Amygdala (tissue), 56 donors: ENCODE measurements around the gene STC2.
A peak's percentile ranks its signal among the peaks of the same experiment; 100 is the strongest.

Experiments
- DNase-seq, 56 donors: peaks; one replicate each; lab custom pipeline; 2025; lab: John Stamatoyannopoulos, UW

The STC2 gene

GRCh38 chr5:173329491-173330337 is 1.5 kb upstream of the STC2 start:
- no peak for DNase-seq

- DNase-seq, result no peak
Observed at GRCh38 chr5:173328844-173329490, 753 bp upstream of the STC2 start.

- DNase-seq, result no peak
Observed at GRCh38 chr5:173327084-173327947, 898 bp downstream of the STC2 start.

- DNase-seq, result no peak
Observed at GRCh38 chr5:173326501-173326960, 1.7 kb downstream of the STC2 start.

GRCh38 chr5:173325091-173325698 is 3.0 kb downstream of the STC2 start:
- no peak for DNase-seq

GRCh38 chr5:173324115-173325001 is 3.9 kb downstream of the STC2 start:
- peak in 47 of 56 donors; percentile 13 to 82 (median 45) for DNase-seq

GRCh38 chr5:173323799-173324114 is 4.5 kb downstream of the STC2 start:
- DNase-seq, result no peak

GRCh38 chr5:173323106-173323798 is 5.0 kb downstream of the STC2 start:
- DNase-seq, result no peak

- DNase-seq, result no peak
Observed at GRCh38 chr5:173321886-173322285, 6.3 kb downstream of the STC2 start.

- DNase-seq, result peak in 1 of 56 donors; percentile 9
Observed at GRCh38 chr5:173320259-173320658, 8.0 kb downstream of the STC2 start.

GRCh38 chr5:173319646-173320045 is 8.6 kb downstream of the STC2 start:
- DNase-seq, result no peak

GRCh38 chr5:173318881-173319620 is 9.2 kb downstream of the STC2 start:
- no peak for DNase-seq

- DNase-seq, result no peak
Observed at GRCh38 chr5:173318330-173318729, 9.9 kb downstream of the STC2 start.

- DNase-seq, result no peak
Observed at GRCh38 chr5:173317852-173318251, 10.4 kb downstream of the STC2 start.

GRCh38 chr5:173317091-173317730 is 11.0 kb downstream of the STC2 start:
- no peak for DNase-seq

GRCh38 chr5:173316339-173317020 is 11.7 kb downstream of the STC2 start:
- no peak for DNase-seq
